Calu3 (cell line): ENCODE data around the gene TRIM22. TPM values are rescaled to one million over a fixed set of nuclear protein-coding genes. Genes with fewer than 3 reads are reported as not detected.
"Not testable (repeated sequence)": the region's sequence is repeated elsewhere in the genome, so short reads cannot be mapped to it uniquely, and the experiment has no call there.

Experiments used
- BruUV-seq: library from RNA; stranded (reverse); fragments of 400-500 nt; replicated peaks from 2 replicates; lab custom pipeline; 2021; lab: Mats Ljungman, UMichigan
- CTCF ChIA-PET: fragments of 300-600 bp; sonication (Branson Sonifier 250); formaldehyde crosslinking; loops from one replicate; lab custom pipeline; 2022; ENCODE audit warnings: antibody characterized with exemption; lab: Charles Lee
- DNase-seq: peaks from one replicate; pipeline ENCODE4 v3.0.0; 2022
- H3K27ac Mint-ChIP-seq: one replicate; pipeline ENCODE4 v1.8.0; 2022; ENCODE audit warnings: mixed read lengths; ENCODE audit not compliant: unreplicated experiment
- H3K27me3 Mint-ChIP-seq: one replicate; pipeline ENCODE4 v1.8.0; 2022; ENCODE audit warnings: mixed read lengths; ENCODE audit not compliant: unreplicated experiment
- H3K36me3 Mint-ChIP-seq: one replicate; pipeline ENCODE4 v1.8.0; 2022; ENCODE audit warnings: mild to moderate bottlenecking, moderate library complexity, mixed read lengths; ENCODE audit not compliant: insufficient read depth, unreplicated experiment
- H3K4me1 Mint-ChIP-seq: one replicate; pipeline ENCODE4 v1.8.0; 2022; ENCODE audit warnings: mild to moderate bottlenecking, low read depth, mixed read lengths; ENCODE audit not compliant: unreplicated experiment
- H3K4me3 Mint-ChIP-seq: one replicate; pipeline ENCODE4 v1.8.0; 2022; ENCODE audit warnings: mild to moderate bottlenecking, low read depth, moderate library complexity, mixed read lengths; ENCODE audit not compliant: unreplicated experiment
- H3K9me3 Mint-ChIP-seq: one replicate; pipeline ENCODE4 v1.8.0; 2022; ENCODE audit warnings: low read depth, mixed read lengths; ENCODE audit not compliant: unreplicated experiment
- CTCF ChIP-seq: fragments of 200-600 bp; IDR thresholded peaks from one replicate; pipeline ENCODE4 v1.8.0; 2022; ENCODE audit warnings: antibody characterized with exemption; ENCODE audit not compliant: unreplicated experiment
- intact Hi-C: fragments of 100-400 bp; cut with micrococcal nuclease; formaldehyde crosslinking; loops from one replicate; pipeline ENCODE4 v1.10.0; 2022; ENCODE audit not compliant: unreplicated experiment
- total RNA-seq: library from RNA; stranded (reverse); gene quantifications from 2 replicates; pipeline ENCODE4 v1.2.3, GENCODE V29; 2022

The TRIM22 gene
- total RNA-seq, 1 experiment from 2014 or later, result 11.5 TPM

- H3K27ac Mint-ChIP-seq, result no peak overlapping the region
- no peaks in the 10 kb centered on the region for H3K27me3 Mint-ChIP-seq
- H3K4me3 Mint-ChIP-seq, result no peak overlapping the region
- CTCF ChIA-PET, result no interaction called here
- no peak for DNase-seq
- no peaks in the 10 kb centered on the region for H3K9me3 Mint-ChIP-seq
- peaks cover 17% of the 10 kb centered on the region for H3K36me3 Mint-ChIP-seq
- TF ChIP-seq CTCF, result no peak
- intact Hi-C loops, result no loop called here
- no TSS peak for BruUV-seq
- H3K4me1 Mint-ChIP-seq, result peaks cover 7% of the 10 kb centered on the region
Measured at GRCh38 chr11:5679811-5680210, 9.8 kb upstream of the TRIM22 start.

GRCh38 chr11:5682890-5683441 is 6.6 kb upstream of the TRIM22 start:
- H3K27ac Mint-ChIP-seq, H3K27me3 Mint-ChIP-seq, H3K4me1 Mint-ChIP-seq, BruUV-seq, DNase-seq, H3K4me3 Mint-ChIP-seq, H3K9me3 Mint-ChIP-seq, CTCF ChIA-PET, intact Hi-C loops: not testable (repeated sequence)
- H3K36me3 Mint-ChIP-seq, result peaks cover 19% of the 10 kb centered on the region

- CTCF ChIA-PET, result interaction anchor here (1.5 kb wide), 1 partner anchor 125 kb away, joined by 4 read pairs; the partner anchor contains the start of gene OR52N2
- Mint-ChIP-seq H3K27ac (peak overlapping the region; percentile 99), H3K36me3 (peaks cover 19% of the 10 kb centered on the region), H3K4me3 (peak overlapping the region; percentile 94)
- DNase-seq, H3K27me3 Mint-ChIP-seq, H3K9me3 Mint-ChIP-seq, BruUV-seq, H3K4me1 Mint-ChIP-seq: not testable (repeated sequence)
- intact Hi-C loops, result loop anchor here (2.0 kb wide), 2 partner anchors 29 to 59 kb away; partner anchors contain the start of gene TRIM34
Measured at GRCh38 chr11:5683620-5684019, 6.0 kb upstream of the TRIM22 start.

- no peaks in the 10 kb centered on the region for H3K9me3 Mint-ChIP-seq
- TF ChIP-seq CTCF, result no peak
- no peak for DNase-seq
- peaks cover 7% of the 10 kb centered on the region for H3K4me1 Mint-ChIP-seq
- peak overlapping the region; percentile 94 for H3K4me3 Mint-ChIP-seq
- H3K36me3 Mint-ChIP-seq, result peaks cover 18% of the 10 kb centered on the region
- intact Hi-C loops, result loop anchor here (2.0 kb wide), 2 partner anchors 29 to 59 kb away; partner anchors contain the start of gene TRIM34
- peak overlapping the region; percentile 99 for H3K27ac Mint-ChIP-seq
- H3K27me3 Mint-ChIP-seq, result no peaks in the 10 kb centered on the region
- BruUV-seq, result TSS peak; percentile 87
- CTCF ChIA-PET, result interaction anchor here (0.8 to 1.5 kb wide), 6 partner anchors 59 to 207 kb away, joined by 3 to 5 read pairs (median 4); partner anchors contain the start of genes OR52N2 and TRIM6
Measured at GRCh38 chr11:5684036-5684645, 5.4 kb upstream of the TRIM22 start.

GRCh38 chr11:5684646-5685362 is 4.8 kb upstream of the TRIM22 start, which contains the start of gene TRIM5:
TSS of gene TRIM5 (minus strand) at chr11:5685074. CDS start at chr11:5680177, 4,897 bp downstream.
- peak; percentile 88 for DNase-seq
- H3K4me1 Mint-ChIP-seq, result peaks cover 13% of the 10 kb centered on the region
- no TSS peak for BruUV-seq
- H3K9me3 Mint-ChIP-seq, result no peaks in the 10 kb centered on the region
- peak within 1 kb of the TSS; percentile 94 for H3K4me3 Mint-ChIP-seq
- CTCF ChIA-PET, result interaction anchor here (0.8 to 1.5 kb wide), 7 partner anchors 60 to 207 kb away, joined by 3 to 5 read pairs (median 4); partner anchors contain the start of genes OR52N2 and TRIM6
- intact Hi-C loops, result loop anchor here (2.0 kb wide), 2 partner anchors 28 to 60 kb away; partner anchors contain the start of gene TRIM34
- H3K27me3 Mint-ChIP-seq, result no peaks in the 10 kb centered on the region
- H3K27ac Mint-ChIP-seq, result peak within 1 kb of the TSS; percentile 99
- H3K36me3 Mint-ChIP-seq, result peaks cover 11% of the 10 kb centered on the region
- TF ChIP-seq CTCF, result peak; percentile 32
